NCI-H187 treated with DMSO at 0.1 percent for 48 hours (cell line): ENCODE results near the gene LYPLA2.
A peak's percentile ranks its signal among the peaks of the same experiment; 100 is the strongest.

Experiments used
- DNase-seq: peaks from one replicate; lab custom pipeline; 2025; lab: John Stamatoyannopoulos, UW

Gene LYPLA2

GRCh38 chr1:23790696-23791515 lies at the start of gene LYPLA2:
LYPLA2 (plus strand) TSS chr1:23791145; CDS start chr1:23792683, 1,538 bp downstream.
- DNase-seq = peak; percentile 54

GRCh38 chr1:23741609-23742008 lies 49.3 kb upstream of the LYPLA2 start:
- no peak for DNase-seq

GRCh38 chr1:23742670-23743286 lies 48.2 kb upstream of the LYPLA2 start:
- no peak for DNase-seq

GRCh38 chr1:23743287-23744152 lies 47.4 kb upstream of the LYPLA2 start, which contains the start of gene ELOA:
ELOA (plus strand) TSS chr1:23743471; CDS start chr1:23743504, 33 bp downstream.
- no peak for DNase-seq

GRCh38 chr1:23745515-23745914 lies 45.4 kb upstream of the LYPLA2 start:
- no peak for DNase-seq

- DNase-seq = no peak
Measured at GRCh38 chr1:23748016-23748415, 42.9 kb upstream of the LYPLA2 start.

- DNase-seq = no peak
Measured at GRCh38 chr1:23751050-23751814, 39.7 kb upstream of the LYPLA2 start.

GRCh38 chr1:23751815-23752200 lies 39.1 kb upstream of the LYPLA2 start:
- DNase-seq = no peak

GRCh38 chr1:23752909-23753308 lies 38.0 kb upstream of the LYPLA2 start:
- DNase-seq = no peak

GRCh38 chr1:23756676-23757075 lies 34.3 kb upstream of the LYPLA2 start:
- DNase-seq = no peak

- DNase-seq = no peak
Measured at GRCh38 chr1:23757812-23758211, 33.1 kb upstream of the LYPLA2 start.

GRCh38 chr1:23759277-23759676 lies 31.7 kb upstream of the LYPLA2 start:
- no peak for DNase-seq

- no peak for DNase-seq
Measured at GRCh38 chr1:23763041-23763577, 27.8 kb upstream of the LYPLA2 start.

- no peak for DNase-seq
Measured at GRCh38 chr1:23768733-23769132, 22.2 kb upstream of the LYPLA2 start.

GRCh38 chr1:23772049-23772853 lies 18.7 kb upstream of the LYPLA2 start:
- peak; percentile 27 for DNase-seq

GRCh38 chr1:23772854-23773242 lies 18.1 kb upstream of the LYPLA2 start:
- DNase-seq = no peak

- no peak for DNase-seq
Measured at GRCh38 chr1:23774174-23774880, 16.6 kb upstream of the LYPLA2 start.

GRCh38 chr1:23776217-23776616 lies 14.7 kb upstream of the LYPLA2 start:
- DNase-seq = no peak

- DNase-seq = peak; percentile 13
Measured at GRCh38 chr1:23777979-23778814, 12.7 kb upstream of the LYPLA2 start, which contains the start of gene PITHD1. PITHD1 (plus strand) TSS chr1:23778418; CDS start chr1:23778516, 98 bp downstream.
